Measurements from ENCODE around the gene NTN5. TPM values are rescaled to one million over a fixed set of nuclear protein-coding genes. Genes with fewer than 3 reads are reported as not detected.
A peak's percentile ranks its signal among the peaks of the same experiment; 100 is the strongest.

Gene NTN5
- total and polyA plus RNA-seq, 9 of the 15 experiments (the other 6 are each of a cell fraction or from before 2014, with no cell fraction given), result not detected

DNA sequence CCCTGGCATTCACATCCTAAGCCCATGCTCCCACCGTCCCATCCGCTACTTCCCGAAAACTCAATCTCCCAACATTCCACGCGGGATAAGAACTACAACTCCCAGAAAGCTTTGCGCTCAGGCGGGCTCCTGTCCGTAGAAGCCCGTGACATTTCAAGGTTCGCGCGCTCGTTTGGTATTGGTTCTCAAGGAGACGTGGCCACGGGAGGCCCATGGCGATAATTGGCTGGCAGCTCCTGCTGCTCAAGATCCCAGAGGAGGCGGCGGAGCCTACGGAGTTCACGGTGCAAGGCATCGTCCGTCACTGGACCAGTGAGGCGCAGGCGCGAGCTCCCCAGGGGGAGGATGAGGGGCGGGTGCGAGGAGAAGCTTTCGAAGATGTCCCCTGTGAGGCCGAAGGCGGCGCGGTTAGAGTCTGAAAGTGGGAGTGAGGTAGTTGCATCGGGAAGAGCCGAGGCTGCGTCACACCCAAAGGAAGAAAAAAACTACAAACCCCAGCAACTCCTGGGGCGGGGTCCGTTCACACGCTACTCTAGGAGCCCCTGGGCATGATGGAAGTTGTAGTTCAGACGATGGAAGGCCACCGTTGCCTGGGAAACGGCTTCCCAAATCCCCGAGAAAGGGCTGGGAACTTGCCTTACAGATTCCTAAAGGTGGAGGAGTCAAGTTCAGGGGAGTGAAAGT lies 47.9 kb upstream of the NTN5 start (continued):
- TF ChIP-seq MECOM (CRISPR knock-in tag; IDR thresholded peaks at IDR 0.05), result 0 out of 2 replicates have a peak, but pooled peaks have one; percentile 28
- TF ChIP-seq, protein P1, sequence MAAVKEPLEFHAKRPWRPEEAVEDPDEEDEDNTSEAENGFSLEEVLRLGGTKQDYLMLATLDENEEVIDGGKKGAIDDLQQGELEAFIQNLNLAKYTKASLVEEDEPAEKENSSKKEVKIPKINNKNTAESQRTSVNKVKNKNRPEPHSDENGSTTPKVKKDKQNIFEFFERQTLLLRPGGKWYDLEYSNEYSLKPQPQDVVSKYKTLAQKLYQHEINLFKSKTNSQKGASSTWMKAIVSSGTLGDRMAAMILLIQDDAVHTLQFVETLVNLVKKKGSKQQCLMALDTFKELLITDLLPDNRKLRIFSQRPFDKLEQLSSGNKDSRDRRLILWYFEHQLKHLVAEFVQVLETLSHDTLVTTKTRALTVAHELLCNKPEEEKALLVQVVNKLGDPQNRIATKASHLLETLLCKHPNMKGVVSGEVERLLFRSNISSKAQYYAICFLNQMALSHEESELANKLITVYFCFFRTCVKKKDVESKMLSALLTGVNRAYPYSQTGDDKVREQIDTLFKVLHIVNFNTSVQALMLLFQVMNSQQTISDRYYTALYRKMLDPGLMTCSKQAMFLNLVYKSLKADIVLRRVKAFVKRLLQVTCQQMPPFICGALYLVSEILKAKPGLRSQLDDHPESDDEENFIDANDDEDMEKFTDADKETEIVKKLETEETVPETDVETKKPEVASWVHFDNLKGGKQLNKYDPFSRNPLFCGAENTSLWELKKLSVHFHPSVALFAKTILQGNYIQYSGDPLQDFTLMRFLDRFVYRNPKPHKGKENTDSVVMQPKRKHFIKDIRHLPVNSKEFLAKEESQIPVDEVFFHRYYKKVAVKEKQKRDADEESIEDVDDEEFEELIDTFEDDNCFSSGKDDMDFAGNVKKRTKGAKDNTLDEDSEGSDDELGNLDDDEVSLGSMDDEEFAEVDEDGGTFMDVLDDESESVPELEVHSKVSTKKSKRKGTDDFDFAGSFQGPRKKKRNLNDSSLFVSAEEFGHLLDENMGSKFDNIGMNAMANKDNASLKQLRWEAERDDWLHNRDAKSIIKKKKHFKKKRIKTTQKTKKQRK (IDR thresholded peaks at IDR 0.05; ENCODE audit: borderline replicate concordance, low read depth, low read length), result no peak
- no peak for TF ChIP-seq TSC22D4 (tag; IDR thresholded peaks at IDR 0.05)
- no peak for TF ChIP-seq CREBBP (IDR thresholded peaks at IDR 0.05; ENCODE audit: low read depth, low read length)
- TF ChIP-seq GTF2F1 (IDR thresholded peaks at IDR 0.05; ENCODE audit: low read depth, low read length), result no peak
- TF ChIP-seq CREM (IDR thresholded peaks at IDR 0.05; ENCODE audit: low read depth), result peak; percentile 84
- no peak for TF ChIP-seq CBFA2T3 (IDR thresholded peaks at IDR 0.05)
- no peak for TF ChIP-seq HNRNPL (IDR thresholded peaks at IDR 0.05; ENCODE audit: low read depth, low read length)
- TF ChIP-seq ZNF551 (CRISPR knock-in tag; IDR thresholded peaks at IDR 0.05), result no peak
- TF ChIP-seq CXXC5 (CRISPR knock-in tag; IDR thresholded peaks at IDR 0.05), result peak; percentile 95
- peak; percentile 91 for TF ChIP-seq SP1 (CRISPR knock-in tag; IDR thresholded peaks at IDR 0.05)
- TF ChIP-seq DACH1 (IDR thresholded peaks at IDR 0.05; ENCODE audit: partially characterized antibody), result no peak
- no peak for TF ChIP-seq ELF4 (CRISPR knock-in tag; IDR thresholded peaks at IDR 0.05)
- no peak for TF ChIP-seq ZNF121 (CRISPR knock-in tag; conservative IDR thresholded peaks at IDR 0.05)
- no peak for TF ChIP-seq ADNP (tag; IDR thresholded peaks at IDR 0.05)
- no peak for TF ChIP-seq TAF15 (IDR thresholded peaks at IDR 0.05; ENCODE audit: low read depth, low read length)
- TF ChIP-seq ZC3H11A (IDR thresholded peaks at IDR 0.05; ENCODE audit: low read depth, low read length), result 0 out of 2 replicates have a peak, but pooled peaks have one; percentile 34
- TF ChIP-seq, protein P2, sequence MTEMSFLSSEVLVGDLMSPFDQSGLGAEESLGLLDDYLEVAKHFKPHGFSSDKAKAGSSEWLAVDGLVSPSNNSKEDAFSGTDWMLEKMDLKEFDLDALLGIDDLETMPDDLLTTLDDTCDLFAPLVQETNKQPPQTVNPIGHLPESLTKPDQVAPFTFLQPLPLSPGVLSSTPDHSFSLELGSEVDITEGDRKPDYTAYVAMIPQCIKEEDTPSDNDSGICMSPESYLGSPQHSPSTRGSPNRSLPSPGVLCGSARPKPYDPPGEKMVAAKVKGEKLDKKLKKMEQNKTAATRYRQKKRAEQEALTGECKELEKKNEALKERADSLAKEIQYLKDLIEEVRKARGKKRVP (CRISPR knock-in tag; IDR thresholded peaks at IDR 0.05), result no peak
- TF ChIP-seq, protein P3, sequence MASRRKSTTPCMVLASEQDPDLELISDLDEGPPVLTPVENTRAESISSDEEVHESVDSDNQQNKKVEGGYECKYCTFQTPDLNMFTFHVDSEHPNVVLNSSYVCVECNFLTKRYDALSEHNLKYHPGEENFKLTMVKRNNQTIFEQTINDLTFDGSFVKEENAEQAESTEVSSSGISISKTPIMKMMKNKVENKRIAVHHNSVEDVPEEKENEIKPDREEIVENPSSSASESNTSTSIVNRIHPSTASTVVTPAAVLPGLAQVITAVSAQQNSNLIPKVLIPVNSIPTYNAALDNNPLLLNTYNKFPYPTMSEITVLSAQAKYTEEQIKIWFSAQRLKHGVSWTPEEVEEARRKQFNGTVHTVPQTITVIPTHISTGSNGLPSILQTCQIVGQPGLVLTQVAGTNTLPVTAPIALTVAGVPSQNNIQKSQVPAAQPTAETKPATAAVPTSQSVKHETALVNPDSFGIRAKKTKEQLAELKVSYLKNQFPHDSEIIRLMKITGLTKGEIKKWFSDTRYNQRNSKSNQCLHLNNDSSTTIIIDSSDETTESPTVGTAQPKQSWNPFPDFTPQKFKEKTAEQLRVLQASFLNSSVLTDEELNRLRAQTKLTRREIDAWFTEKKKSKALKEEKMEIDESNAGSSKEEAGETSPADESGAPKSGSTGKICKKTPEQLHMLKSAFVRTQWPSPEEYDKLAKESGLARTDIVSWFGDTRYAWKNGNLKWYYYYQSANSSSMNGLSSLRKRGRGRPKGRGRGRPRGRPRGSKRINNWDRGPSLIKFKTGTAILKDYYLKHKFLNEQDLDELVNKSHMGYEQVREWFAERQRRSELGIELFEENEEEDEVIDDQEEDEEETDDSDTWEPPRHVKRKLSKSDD (conservative IDR thresholded peaks at IDR 0.05; ENCODE audit: low read length), result no peak
- no peak for TF ChIP-seq ESRRB (CRISPR knock-in tag; IDR thresholded peaks at IDR 0.05; ENCODE audit: borderline replicate concordance)
